ENCODE measurements around the gene LRRFIP1. TPM values are rescaled to one million over a fixed set of nuclear protein-coding genes. Genes with fewer than 3 reads are reported as not detected.

LRRFIP1 gene
- total RNA-seq, 2 donors from 2014 or later, result 66.1 to 73.1 TPM

GRCh38 chr2:237745250-237745613 lies 117.8 kb downstream of the LRRFIP1 start:
- 51% methylated on average over 5 of the region's 5 CpGs for WGBS
- Histone ChIP-seq H3K27ac (peak overlapping the region in 1 of 2 donors; percentile 35), H3K4me1 (replicated peaks) (peaks cover 6% of the 10 kb centered on the region)

GRCh38 chr2:237746302-237747080 lies 119.1 kb downstream of the LRRFIP1 start:
- Histone ChIP-seq H3K4me1 (replicated peaks) (peaks cover 6% of the 10 kb centered on the region), H3K4me3 (no peak overlapping the region), H3K27ac (no peak overlapping the region), H3K9me3 (no peaks in the 10 kb centered on the region), H3K36me3 (peaks cover 0 to 9% of the 10 kb centered on the region in 2 donors), H3K27me3 (replicated peaks; ENCODE audit: insufficient read depth) (no peaks in the 10 kb centered on the region)
- intact Hi-C loops (cut with DNase I), result loop anchor here (5.0 kb wide), 1 partner anchor 234 kb away; no protein-coding TSS in a partner anchor
- DNase-seq (ENCODE audit: low spot score), result no peak
- WGBS, result 76% methylated on average over 15 of the region's 15 CpGs
- TF ChIP-seq POLR2AphosphoS5 (IDR thresholded peaks at IDR 0.05), result no peak
- TF ChIP-seq CTCF (IDR thresholded peaks at IDR 0.05), result no peak
- no peak for TF ChIP-seq POLR2A (IDR thresholded peaks at IDR 0.05)

More at GRCh38 chr2:237745250-237745613, 117.8 kb downstream of the LRRFIP1 start:
- TF ChIP-seq CTCF (IDR thresholded peaks at IDR 0.05) (no peak), POLR2AphosphoS5 (IDR thresholded peaks at IDR 0.05) (no peak), POLR2A (IDR thresholded peaks at IDR 0.05) (no peak)
- no peak for DNase-seq (ENCODE audit: low spot score)
- intact Hi-C loops (cut with DNase I), result loop anchor here (2.0 to 5.0 kb wide), 3 partner anchors 70 to 233 kb away; no protein-coding TSS in a partner anchor
- Histone ChIP-seq H3K4me3 (no peak overlapping the region), H3K27me3 (replicated peaks; ENCODE audit: insufficient read depth) (no peaks in the 10 kb centered on the region), H3K9me3 (no peaks in the 10 kb centered on the region), H3K36me3 (peaks cover 0 to 9% of the 10 kb centered on the region in 2 donors)

- H3K4me3 ChIP-seq, result no peak overlapping the region
- H3K27me3 ChIP-seq (replicated peaks; ENCODE audit: insufficient read depth), result no peaks in the 10 kb centered on the region
- DNase-seq (ENCODE audit: low spot score), result no peak
- no peak overlapping the region for H3K27ac ChIP-seq
- peaks cover 6% of the 10 kb centered on the region for H3K4me1 ChIP-seq (replicated peaks)
- WGBS, result 94% methylated on average over 9 of the region's 9 CpGs
- intact Hi-C loops (cut with DNase I), result loop anchor here (5.0 kb wide), 1 partner anchor 235 kb away; no protein-coding TSS in a partner anchor
- peaks cover 0 to 9% of the 10 kb centered on the region in 2 donors for H3K36me3 ChIP-seq
- TF ChIP-seq POLR2A (IDR thresholded peaks at IDR 0.05) (no peak), POLR2AphosphoS5 (IDR thresholded peaks at IDR 0.05) (no peak), CTCF (IDR thresholded peaks at IDR 0.05) (no peak)
- H3K9me3 ChIP-seq, result no peaks in the 10 kb centered on the region
These were observed 119.8 kb downstream of the LRRFIP1 start for GRCh38 chr2:237747189-237747588.

GRCh38 chr2:237749002-237749401 lies 121.6 kb downstream of the LRRFIP1 start:
- intact Hi-C loops (cut with DNase I), result loop anchor here (5.0 kb wide), 1 partner anchor 237 kb away; no protein-coding TSS in a partner anchor
- H3K27me3 ChIP-seq (replicated peaks; ENCODE audit: insufficient read depth), result no peaks in the 10 kb centered on the region
- no peak for TF ChIP-seq POLR2A (IDR thresholded peaks at IDR 0.05)
- TF ChIP-seq CTCF (IDR thresholded peaks at IDR 0.05), result no peak
- no peak for TF ChIP-seq POLR2AphosphoS5 (IDR thresholded peaks at IDR 0.05)
- H3K27ac ChIP-seq, result no peak overlapping the region
- WGBS, result 92% methylated on average over 11 of the region's 11 CpGs
- peaks cover 0 to 9% of the 10 kb centered on the region in 2 donors for H3K36me3 ChIP-seq
- DNase-seq (ENCODE audit: low spot score), result no peak
- no peaks in the 10 kb centered on the region for H3K9me3 ChIP-seq
- H3K4me1 ChIP-seq (replicated peaks), result peaks cover 3% of the 10 kb centered on the region
- H3K4me3 ChIP-seq, result no peak overlapping the region

Data from prostate gland (tissue), 2 donors.